CD4-positive, alpha-beta T cell treated with Interleukin-21 for 1 hour (primary cell): Measurements from ENCODE around the gene COMTD1.
"Not testable (repeated sequence)": the region's sequence is repeated elsewhere in the genome, so short reads cannot be mapped to it uniquely, and the experiment has no call there.

Experiments
- DNase-seq: peaks from one replicate; pipeline ENCODE4 v3.0.0-alpha.2; 2020

The COMTD1 gene

GRCh38 chr10:75244487-75245353, 9.0 kb upstream of the COMTD1 start:
- no peak for DNase-seq

GRCh38 chr10:75243426-75243825, 7.7 kb upstream of the COMTD1 start:
- no peak for DNase-seq

- DNase-seq: no peak
Observed at GRCh38 chr10:75240329-75241076, 4.7 kb upstream of the COMTD1 start.

DNA sequence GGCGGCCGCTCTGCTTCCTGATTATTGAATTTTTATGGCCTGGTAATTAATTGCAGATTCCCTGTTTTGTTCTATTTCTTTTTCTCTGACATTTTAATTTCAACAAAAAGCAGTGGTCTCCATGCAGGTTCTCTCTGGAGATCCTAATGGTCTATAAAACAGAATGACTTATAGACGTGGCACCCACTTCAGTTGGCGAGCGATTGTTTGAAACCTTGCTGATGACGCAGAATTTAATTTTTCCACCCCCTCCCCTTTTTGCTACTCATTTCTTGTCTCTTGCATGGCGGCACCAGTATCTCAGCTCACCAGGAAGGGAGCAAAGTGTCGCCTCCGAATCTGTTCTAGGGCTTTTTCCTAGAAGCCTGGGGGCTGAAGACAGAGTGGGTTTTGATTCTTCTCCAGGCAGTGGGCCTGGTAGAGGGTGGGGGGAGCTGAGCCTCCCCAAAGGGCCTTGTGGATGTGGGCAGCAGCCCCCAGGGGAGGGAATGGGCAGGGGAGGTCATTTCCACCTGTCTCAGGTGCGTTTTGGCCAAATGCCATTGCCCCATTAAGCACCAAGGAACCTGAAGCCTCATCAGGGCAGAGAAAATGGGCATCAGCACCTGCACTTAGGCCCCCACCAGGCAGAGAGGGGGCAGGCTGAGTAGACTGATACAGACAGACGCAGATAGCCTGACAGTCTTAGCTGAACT, 3.5 kb upstream of the COMTD1 start:
- DNase-seq: no peak

DNA sequence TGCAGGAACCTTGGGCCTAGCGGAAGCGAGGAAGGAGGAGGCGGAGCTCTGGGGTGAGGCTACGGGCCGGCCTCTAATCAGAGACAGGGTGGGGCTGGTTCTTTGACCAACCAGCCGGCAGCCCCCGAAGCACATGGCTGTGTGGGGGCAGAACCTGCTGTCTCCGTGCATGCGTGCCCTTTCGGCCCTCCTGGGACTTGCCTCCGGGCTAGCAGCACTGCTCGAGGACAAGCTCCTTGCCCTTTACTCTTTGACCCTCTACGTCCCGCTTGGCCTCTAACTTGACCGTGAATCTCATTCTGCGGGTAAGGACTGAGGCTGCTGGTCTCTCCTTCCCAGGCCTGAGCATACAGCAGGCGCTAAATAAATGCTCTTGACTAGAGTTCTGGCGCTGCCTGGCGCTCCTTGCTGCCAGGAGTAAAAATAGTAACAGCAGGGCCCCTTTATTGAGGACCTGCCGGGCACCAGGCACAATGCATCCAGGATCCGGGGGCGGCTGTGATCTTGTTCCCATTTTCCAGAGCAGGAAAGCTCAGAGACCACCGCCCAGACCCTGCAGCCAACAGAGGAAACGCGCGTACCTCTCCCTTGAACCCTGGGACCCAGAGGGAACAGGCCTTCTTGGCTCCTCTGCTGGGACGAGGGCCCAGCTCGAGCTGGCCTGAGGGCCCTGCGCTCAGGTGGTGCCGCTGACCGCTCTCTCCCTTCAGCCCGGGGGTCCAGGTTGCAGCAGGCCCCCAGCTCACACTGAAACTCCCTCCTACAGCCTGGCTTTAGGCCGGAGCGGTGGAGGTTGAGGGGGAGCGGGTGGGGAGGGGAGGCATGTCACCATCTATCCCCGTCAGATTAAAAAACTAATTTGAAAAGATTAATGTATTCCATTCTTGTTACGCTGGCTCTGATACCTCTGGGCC, 2.7 kb upstream of the COMTD1 start:
- no peak for DNase-seq

- DNase-seq: no peak
Observed at GRCh38 chr10:75236178-75236825, 545 bp upstream of the COMTD1 start.

DNA sequence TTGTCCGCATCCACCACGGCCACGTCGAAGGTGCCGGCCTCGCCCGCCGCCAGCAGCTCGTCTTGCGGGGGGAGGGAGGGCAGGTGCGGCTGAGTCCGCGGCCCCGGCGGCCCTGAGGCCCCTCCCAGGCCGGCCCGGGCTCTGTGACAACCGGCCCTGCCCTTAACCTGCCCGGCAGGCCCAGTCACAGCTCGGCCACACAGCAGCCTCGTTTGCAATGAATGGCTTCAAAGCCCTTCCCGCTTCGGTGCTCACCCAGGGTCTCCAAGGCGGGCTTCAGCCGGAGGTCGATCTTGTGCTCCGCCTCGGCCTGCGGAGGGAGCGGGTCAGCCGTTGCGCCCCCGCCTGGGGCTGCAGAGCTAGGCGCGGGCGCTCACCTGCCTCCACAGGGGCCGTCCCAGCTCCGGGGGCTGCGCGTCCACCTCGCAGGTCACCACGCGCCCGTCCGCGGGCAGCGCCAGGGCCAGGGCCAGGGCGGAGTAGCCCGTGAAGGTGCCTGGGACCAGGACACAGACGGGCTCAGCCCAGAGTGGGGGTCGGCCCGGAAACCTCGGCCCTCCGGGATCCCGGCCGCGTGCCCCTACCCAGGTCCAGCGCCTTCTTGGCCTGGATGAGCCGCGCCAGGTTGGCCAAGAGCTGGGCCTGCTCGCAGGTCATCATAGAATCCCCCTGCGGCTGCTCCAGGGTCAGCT, 928 bp downstream of the COMTD1 start:
- no peak for DNase-seq

- DNase-seq: peak; percentile 98
Observed at GRCh38 chr10:75234017-75234682, 1.6 kb downstream of the COMTD1 start.

- peak; percentile 12 for DNase-seq
Observed at GRCh38 chr10:75233444-75234016, 2.2 kb downstream of the COMTD1 start.

DNA sequence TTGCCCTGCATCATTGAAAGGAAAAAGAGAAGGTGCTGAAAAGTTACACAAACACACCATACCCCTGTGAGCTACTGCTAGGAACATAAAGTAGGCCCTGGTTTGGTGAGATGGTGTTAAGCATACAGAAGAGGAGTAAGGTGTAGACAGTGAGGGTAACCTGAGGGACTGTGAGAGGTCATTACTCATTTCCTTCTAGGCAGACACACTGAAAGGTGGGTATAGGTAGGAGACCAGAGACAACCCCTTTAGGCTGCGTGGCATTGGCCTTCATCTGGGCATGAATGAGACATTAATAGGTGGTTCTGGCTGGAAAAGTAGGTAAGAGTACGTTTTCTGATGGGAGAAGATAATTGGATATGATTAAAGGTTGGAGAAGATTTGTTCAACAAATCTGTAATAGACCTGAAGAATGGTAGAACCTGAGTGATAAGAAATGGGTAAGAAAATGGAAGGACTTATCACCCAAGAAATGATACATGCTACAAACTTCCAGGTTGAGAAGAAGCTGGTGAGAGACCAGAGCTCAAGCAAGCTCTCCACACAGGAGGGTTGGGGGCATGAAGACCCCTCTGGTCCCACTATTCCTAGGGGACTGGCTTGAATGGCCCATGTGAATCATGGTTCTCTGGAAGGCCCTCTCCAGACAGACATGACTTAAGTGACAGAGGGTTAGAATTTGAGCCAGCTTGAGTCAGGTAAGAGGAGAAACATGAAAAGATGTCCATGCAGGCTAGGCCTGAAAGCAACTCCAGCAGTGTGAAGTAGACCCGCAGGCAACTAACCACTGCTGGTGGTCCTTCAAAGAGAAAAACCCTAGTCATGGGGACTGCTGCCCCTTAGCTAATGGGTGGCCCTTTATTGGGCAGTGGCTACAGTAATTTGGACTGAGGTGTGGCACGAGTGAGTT, 3.8 kb downstream of the COMTD1 start:
- no peak for DNase-seq

DNA sequence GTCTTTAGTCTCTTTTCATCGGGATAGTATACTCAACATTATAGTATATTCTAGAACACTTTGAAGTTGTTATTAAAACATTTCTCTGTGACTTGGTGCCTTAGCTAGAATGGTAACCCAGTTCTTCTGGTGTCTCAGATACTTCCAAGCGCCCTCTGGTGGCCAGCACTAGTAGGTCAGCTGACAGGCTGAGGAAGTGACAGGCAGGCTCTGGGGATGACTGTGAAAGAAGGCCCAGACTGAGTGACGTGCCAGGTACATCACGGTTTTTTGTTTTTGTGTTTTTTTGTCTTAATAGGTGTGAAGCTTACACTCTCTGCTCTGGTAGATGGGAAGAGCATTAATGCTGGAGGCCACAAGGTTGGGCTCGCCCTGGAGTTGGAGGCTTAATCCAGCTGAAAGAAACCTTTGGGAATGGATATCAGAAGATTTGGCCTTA, 5.1 kb downstream of the COMTD1 start:
- DNase-seq: peak; percentile 97

DNA sequence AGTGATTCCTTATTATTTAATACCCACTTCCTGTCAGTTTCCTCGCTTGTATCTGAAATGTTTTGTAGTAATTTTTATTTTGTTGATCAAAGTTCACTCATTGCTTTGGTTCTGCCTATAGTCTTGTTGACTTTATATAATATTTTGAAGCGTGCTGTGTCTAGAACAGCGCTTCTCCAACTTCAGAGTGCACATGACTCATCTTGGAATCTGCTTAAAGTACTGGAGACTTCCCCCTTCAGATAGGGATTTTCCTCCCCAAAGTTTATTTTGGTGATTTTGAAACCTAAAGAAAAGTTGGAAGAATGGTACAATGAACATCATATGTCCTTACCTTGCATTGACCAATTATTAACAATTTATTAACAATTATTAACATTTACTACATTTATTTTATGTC, 5.8 kb downstream of the COMTD1 start:
- DNase-seq: no peak

GRCh38 chr10:75228834-75229233, 6.9 kb downstream of the COMTD1 start:
- no peak for DNase-seq

DNA sequence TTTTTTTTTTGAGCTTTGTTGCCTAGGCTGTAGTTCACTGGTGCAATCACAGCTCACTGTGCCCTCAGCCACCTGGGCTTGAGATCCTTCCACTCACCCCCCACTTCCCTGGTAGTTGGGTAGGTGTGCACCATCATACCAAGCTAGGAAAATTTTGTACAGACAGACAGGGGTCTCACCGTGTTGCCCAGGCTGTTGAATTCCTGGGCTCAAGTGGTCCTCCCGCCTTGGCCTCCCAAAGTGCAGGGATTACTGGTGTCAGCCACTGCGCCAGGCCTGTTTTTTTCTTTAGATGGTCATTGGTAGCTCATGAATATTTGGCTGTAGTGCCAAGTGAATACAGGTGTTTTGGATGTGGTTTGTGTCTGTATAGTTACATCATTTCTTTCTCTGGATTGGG, 7.5 kb downstream of the COMTD1 start:
- DNase-seq: no peak

DNA sequence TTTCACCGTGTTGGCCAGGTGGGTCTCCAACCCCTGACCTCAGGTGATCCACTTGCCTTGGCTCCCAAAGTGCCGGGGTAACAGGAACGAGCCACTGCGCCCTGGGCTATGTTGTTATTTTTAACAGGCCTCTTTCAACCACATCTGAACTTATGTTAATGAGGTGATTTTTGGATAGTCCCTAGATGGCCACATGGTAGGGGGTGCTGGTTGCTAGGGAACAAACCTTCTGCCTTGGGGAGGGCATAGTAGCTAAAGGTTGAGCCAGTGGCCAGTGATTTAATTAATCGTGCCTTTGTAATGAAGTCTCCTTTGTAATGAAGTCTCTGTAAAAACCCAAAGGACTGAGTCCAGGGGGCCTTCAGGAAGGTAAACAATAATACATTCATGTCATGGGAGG, 9.1 kb downstream of the COMTD1 start:
- no peak for DNase-seq

GRCh38 chr10:75226095-75226494, 9.7 kb downstream of the COMTD1 start:
- no peak for DNase-seq

DNA sequence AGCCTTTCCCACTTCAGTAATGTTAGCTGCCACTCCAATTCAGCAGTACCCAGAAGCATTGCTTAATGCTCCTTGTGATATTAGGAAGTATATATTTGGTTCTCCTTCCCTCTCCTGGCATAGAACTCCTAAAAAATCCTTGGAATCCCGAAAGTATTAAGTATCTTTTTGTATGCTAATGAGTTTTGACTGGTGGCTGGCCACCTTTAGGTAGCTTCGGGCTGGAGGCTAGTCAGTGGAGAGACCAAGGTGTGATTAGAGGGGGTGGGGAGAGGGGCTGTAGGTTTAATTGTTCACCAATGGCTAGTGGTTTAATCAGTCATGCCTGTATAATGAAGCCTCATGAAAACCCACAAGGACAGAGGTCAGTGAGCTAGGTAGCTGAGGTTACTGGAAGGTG, 12.2 kb downstream of the COMTD1 start:
- DNase-seq: no peak

DNA sequence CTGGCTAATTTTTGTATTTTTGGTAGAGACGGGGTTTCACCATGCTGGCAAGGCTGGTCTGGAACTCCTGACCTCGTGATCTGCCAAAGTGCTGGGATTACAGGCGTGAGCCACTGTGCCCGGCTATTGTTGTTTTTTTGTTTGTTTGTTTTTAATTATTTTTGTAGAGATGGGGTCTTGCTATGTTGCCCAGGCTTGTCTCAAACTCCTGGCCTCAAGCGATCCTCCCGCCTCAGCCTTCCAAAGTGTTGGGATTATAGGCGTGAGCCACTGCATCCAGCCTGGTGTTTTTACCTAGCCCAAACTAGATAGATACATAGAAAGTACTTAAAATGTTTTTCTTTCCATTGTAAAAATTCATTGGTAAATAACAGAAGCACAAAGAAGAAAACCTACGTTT, 14.3 kb downstream of the COMTD1 start:
- DNase-seq: not testable (repeated sequence)

GRCh38 chr10:75220274-75220673, 15.5 kb downstream of the COMTD1 start:
- DNase-seq: no peak
